Left lung (tissue), 10 donors: Measurements from ENCODE around the gene SNW1. TPM values are rescaled to one million over a fixed set of nuclear protein-coding genes. Genes with fewer than 3 reads are reported as not detected.
A peak's percentile ranks its signal among the peaks of the same experiment; 100 is the strongest.
"Not testable (repeated sequence)": the region's sequence is repeated elsewhere in the genome, so short reads cannot be mapped to it uniquely, and the experiment has no call there.

ENCODE experiments used
- ATAC-seq: fragments of 200-7000 bp; cut with Tn5 transposase; one replicate; pipeline ENCODE4 v1.9.1; 2020; ENCODE audit warnings: moderate library complexity
- DNase-seq, 4 donors: peaks; one replicate each; pipeline ENCODE4 v3.0.0-alpha.2; 2013 to 2020
- H3K27ac ChIP-seq, 2 donors: fragments of 200-600 bp; sonication (generic) in 1 of 2; one replicate each; pipeline versions ENCODE4 v1.5.0 to v1.8.0; 2020 to 2021
- H3K27me3 ChIP-seq, 2 donors: fragments of 200-600 bp; sonication (generic) in 1 of 2; one replicate each; pipeline versions ENCODE4 v1.5.0 to v1.8.0; 2020 to 2021
- H3K36me3 ChIP-seq, 2 donors: fragments of 200-600 bp; sonication (generic) in 1 of 2; one replicate each; pipeline versions ENCODE4 v1.5.0 to v1.8.0; 2020 to 2021
- H3K4me1 ChIP-seq, 2 donors: fragments of 200-600 bp; one replicate each; pipeline ENCODE4 v1.8.0; 2021
- H3K4me3 ChIP-seq, 2 donors: fragments of 200-600 bp; sonication (generic) in 1 of 2; one replicate each; pipeline versions ENCODE4 v1.5.0 to v1.8.0; 2020 to 2021; ENCODE audit warnings: mild to moderate bottlenecking in 1 of 2
- H3K9me3 ChIP-seq, 2 donors: fragments of 200-600 bp; sonication (generic) in 1 of 2; one replicate each; pipeline versions ENCODE4 v1.5.0 to v1.8.0; 2020 to 2021
- intact Hi-C, 2 donors: fragments of 100-400 bp; cut with DNase I; formaldehyde crosslinking; loops; one replicate each; pipeline versions ENCODE4 v1.11.2 to v1.14.2; 2022
- polyA plus RNA-seq, 6 donors: library from polyadenylated mRNA; unstranded; fragments of 120-200 nt; gene quantifications; one replicate each; pipeline ENCODE4 v1.2.1, GENCODE V29; 2013; ENCODE audit not compliant: insufficient read length in 6 of 6
- total RNA-seq, 2 donors: library from RNA; stranded (reverse); fragmentation: NEBNext Ultra II Directional; extraction: Animal tissue kit (Norgen Biotek cat#: 25700); gene quantifications; one replicate each; pipeline ENCODE4 v1.2.1, GENCODE V29; 2021
- TF ChIP-seq, protein P1 (sequence below), 2 donors: fragments of 200-600 bp; sonication (generic) in 1 of 2; IDR thresholded peaks; one replicate each; pipeline versions ENCODE4 v1.5.0 to v1.8.0; 2021; ENCODE audit warnings: antibody characterized with exemption in 2 of 2
- donor health status: DM: no; HTN: yes; CAD: no.
- donor health status: DM: no; HTN: no; CAD: no.

SNW1 gene
- total and polyA plus RNA-seq, 8 donors: 50.9 to 92.0 (median 77.6) TPM

- H3K27ac ChIP-seq: no peak overlapping the region
- no peak overlapping the region for H3K4me3 ChIP-seq
- no peaks in the 10 kb centered on the region for H3K36me3 ChIP-seq
- DNase-seq (no peak), ATAC-seq (no peak)
- H3K4me1 ChIP-seq: peaks cover 0 to 10% of the 10 kb centered on the region in 2 donors
- intact Hi-C loops: no loop called here
- no peaks in the 10 kb centered on the region for H3K27me3 ChIP-seq
- TF ChIP-seq, protein P1, sequence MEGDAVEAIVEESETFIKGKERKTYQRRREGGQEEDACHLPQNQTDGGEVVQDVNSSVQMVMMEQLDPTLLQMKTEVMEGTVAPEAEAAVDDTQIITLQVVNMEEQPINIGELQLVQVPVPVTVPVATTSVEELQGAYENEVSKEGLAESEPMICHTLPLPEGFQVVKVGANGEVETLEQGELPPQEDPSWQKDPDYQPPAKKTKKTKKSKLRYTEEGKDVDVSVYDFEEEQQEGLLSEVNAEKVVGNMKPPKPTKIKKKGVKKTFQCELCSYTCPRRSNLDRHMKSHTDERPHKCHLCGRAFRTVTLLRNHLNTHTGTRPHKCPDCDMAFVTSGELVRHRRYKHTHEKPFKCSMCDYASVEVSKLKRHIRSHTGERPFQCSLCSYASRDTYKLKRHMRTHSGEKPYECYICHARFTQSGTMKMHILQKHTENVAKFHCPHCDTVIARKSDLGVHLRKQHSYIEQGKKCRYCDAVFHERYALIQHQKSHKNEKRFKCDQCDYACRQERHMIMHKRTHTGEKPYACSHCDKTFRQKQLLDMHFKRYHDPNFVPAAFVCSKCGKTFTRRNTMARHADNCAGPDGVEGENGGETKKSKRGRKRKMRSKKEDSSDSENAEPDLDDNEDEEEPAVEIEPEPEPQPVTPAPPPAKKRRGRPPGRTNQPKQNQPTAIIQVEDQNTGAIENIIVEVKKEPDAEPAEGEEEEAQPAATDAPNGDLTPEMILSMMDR (IDR thresholded peaks at IDR 0.05): peak in 1 of 2 donors; percentile 7
- no peaks in the 10 kb centered on the region for H3K9me3 ChIP-seq
These were observed 43.6 kb upstream of the SNW1 start for GRCh38 chr14:77804592-77804991.

GRCh38 chr14:77800814-77801213 lies 39.9 kb upstream of the SNW1 start:
- TF ChIP-seq, protein P1 (IDR thresholded peaks at IDR 0.05): no peak
- Histone ChIP-seq H3K27me3 (no peaks in the 10 kb centered on the region), H3K4me3 (peak overlapping the region; percentile 66 to 81), H3K4me1 (peaks cover 0 to 15% of the 10 kb centered on the region in 2 donors), H3K36me3 (no peaks in the 10 kb centered on the region), H3K27ac (peak overlapping the region; percentile 83 to 91), H3K9me3 (no peaks in the 10 kb centered on the region)
- ATAC-seq: no peak
- intact Hi-C loops: no loop called here
- DNase-seq: no peak

DNA sequence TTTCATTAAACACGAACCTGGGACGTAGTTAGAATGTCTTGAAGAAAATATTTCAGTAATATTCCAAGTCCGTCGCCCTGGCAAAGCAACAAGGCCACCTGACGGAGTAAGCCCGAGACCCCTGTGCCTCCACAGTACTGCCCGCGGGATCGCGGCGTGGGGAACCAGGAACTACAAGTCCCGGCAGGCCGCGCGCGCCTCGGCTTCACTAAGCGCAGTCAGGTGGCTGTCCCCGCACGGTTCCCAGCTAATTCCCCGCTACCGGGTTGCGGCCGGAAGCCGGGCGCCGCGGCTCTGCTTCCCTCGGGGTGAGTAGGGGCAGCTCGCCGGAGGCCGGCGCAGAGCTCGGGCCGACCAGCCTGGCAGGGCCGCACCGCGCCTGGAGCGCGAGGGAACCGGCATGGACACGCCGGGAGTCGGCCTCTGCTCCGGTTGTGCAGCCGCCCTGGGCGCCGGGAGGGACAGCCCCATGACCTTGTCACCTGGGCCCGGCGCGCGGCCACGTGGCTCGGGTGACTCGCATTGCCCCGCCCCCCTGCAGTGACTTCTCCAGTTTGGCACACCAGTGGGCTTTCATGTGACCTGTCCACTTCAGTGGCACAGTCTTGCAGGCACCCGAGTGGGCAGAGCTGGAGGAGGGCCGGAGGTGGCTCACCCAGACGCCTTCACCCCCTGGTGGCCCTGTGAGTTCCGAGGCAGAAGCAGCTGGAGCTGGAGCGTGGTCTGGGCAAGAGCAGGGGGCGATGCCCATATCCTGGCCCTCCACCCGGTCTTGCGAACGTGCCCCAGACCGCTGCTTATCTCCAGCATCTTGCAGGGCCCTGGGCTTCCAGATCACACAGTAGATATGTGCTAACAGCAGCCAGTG lies 39.1 kb upstream of the SNW1 start, which contains the start of gene ADCK1:
Gene ADCK1, plus strand, starts transcription at position 247 of the 868 bp plus-strand sequence. CDS start 18,870 bp downstream, outside the sequence.
- DNase-seq: peak; percentile 63 to 97 (median 86)

GRCh38 chr14:77799456-77799855 lies 38.5 kb upstream of the SNW1 start:
- intact Hi-C loops, ATAC-seq: not testable (repeated sequence)

More for the DNA sequence above, 39.1 kb upstream of the SNW1 start, which contains the start of gene ADCK1:
- intact Hi-C loops: no loop called here
- TF ChIP-seq, protein P1 (IDR thresholded peaks at IDR 0.05): peak in 1 of 2 donors; percentile 35
- H3K4me3 ChIP-seq: peak within 1 kb of the TSS; percentile 66 to 81
- H3K27ac ChIP-seq: peak within 1 kb of the TSS; percentile 83 to 91
- H3K36me3 ChIP-seq: no peaks in the 10 kb centered on the region
- peak; percentile 94 for ATAC-seq
- H3K9me3 ChIP-seq: no peaks in the 10 kb centered on the region
- H3K4me1 ChIP-seq: peaks cover 0 to 15% of the 10 kb centered on the region in 2 donors
- H3K27me3 ChIP-seq: no peaks in the 10 kb centered on the region

DNA sequence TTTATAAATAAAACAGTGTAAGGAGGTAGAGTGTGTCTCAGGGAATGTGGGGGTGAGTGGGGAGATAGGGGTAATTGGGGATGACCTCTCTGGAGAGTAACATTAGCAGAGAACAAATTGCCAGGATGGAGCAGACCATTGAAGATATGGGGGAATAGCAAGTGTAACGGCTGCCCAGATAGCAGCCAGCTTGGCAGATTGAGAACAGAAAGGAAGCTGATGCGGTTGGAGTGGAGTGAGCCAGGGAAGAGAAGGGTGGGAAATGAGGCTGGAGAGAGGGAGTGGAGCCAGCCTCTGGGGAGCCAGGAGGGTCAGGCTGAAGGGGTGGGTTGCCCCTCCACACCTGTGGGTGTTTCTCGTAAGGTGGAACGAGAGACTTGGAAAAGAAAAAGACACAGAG lies 33.4 kb upstream of the SNW1 start:
- DNase-seq: no peak
- intact Hi-C loops: no loop called here
- Histone ChIP-seq H3K36me3 (no peaks in the 10 kb centered on the region), H3K4me1 (peaks cover 0 to 2% of the 10 kb centered on the region in 2 donors), H3K9me3 (no peaks in the 10 kb centered on the region), H3K27ac (no peak overlapping the region), H3K4me3 (no peak overlapping the region), H3K27me3 (peaks cover 0 to 6% of the 10 kb centered on the region in 2 donors)
- ATAC-seq: no peak
- TF ChIP-seq, protein P1 (IDR thresholded peaks at IDR 0.05): no peak

More at GRCh38 chr14:77799456-77799855, 38.5 kb upstream of the SNW1 start:
- not testable (repeated sequence) for H3K9me3 ChIP-seq, DNase-seq, H3K27me3 ChIP-seq, H3K36me3 ChIP-seq
- peaks cover 0 to 15% of the 10 kb centered on the region in 2 donors for H3K4me1 ChIP-seq
- H3K27ac ChIP-seq: peak overlapping the region; percentile 83 to 91
- H3K4me3 ChIP-seq: peak overlapping the region; percentile 66 to 81

DNA sequence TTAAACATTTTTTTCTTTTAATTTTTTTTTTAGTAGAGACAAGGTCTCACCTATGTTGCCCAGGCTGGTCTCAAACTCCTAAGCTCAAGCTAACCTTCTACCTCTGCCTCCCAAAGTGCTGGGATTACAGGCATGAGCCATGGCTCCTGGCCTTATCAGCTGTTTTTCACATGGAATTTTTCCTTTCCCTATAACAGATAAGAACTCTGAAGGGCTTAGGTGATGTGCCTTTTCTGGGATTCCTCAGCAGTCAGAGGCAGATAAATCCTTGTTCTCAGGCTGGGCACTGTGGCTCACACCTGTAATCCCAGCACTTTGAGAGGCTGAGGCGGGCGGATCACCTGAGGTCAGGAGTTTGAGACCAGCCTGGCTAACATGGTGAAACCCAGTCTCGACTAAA lies 32.3 kb upstream of the SNW1 start:
- intact Hi-C loops, ATAC-seq: not testable (repeated sequence)

More for the DNA sequence above, 32.3 kb upstream of the SNW1 start:
- not testable (repeated sequence) for H3K4me1 ChIP-seq, H3K9me3 ChIP-seq, H3K27me3 ChIP-seq, H3K36me3 ChIP-seq, H3K4me3 ChIP-seq, DNase-seq, H3K27ac ChIP-seq
